Measurements from ENCODE around the gene CELF1. TPM values are rescaled to one million over a fixed set of nuclear protein-coding genes. Genes with fewer than 3 reads are reported as not detected.
A peak's percentile ranks its signal among the peaks of the same experiment; 100 is the strongest.

The CELF1 gene
- total and polyA plus RNA-seq, 2 donors (not counting 1 experiment from before 2014, with no cell fraction given), result 52.0 to 153 TPM

DNA sequence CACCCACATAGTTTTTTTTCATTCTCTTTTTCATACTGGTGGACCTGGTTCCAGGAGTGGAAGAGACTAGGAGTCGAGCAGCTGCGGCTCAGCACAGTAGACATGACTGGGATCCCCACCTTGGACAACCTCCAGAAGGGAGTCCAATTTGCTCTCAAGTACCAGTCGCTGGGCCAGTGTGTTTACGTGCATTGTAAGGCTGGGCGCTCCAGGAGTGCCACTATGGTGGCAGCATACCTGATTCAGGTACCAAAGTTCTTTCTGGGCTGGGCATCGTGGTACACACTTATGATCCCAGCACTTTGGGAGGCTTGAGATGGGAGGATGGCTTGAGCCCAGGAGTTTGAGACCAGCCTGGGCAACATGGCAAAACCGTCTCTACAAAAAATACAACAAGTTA, 16.7 kb upstream of the CELF1 start:
- Histone ChIP-seq H3K36me3 (replicated peaks in 1 of 2; ENCODE audit: control extremely low read depth in 1 of 2, control insufficient read depth in 1 of 2, extremely low read depth in 1 of 2, insufficient read depth in 2 of 2, low read length in 1 of 2) (peaks cover 0 to 47% of the 10 kb centered on the region in 2 experiments), H3K9me3 (ENCODE audit: control extremely low read depth in 1 of 3, control insufficient read depth in 2 of 3, insufficient read depth in 1 of 3, low read length in 2 of 3) (no peaks in the 10 kb centered on the region), H3K4me3 (ENCODE audit: control extremely low read depth in 1 of 5, extremely low read depth in 1 of 5, insufficient read depth in 1 of 5, low read depth in 2 of 5, low read length in 4 of 5) (no peak overlapping the region), H3K4me1 (ENCODE audit: control insufficient read depth in 2 of 2, insufficient read depth in 2 of 2, low read length in 2 of 2) (peaks cover 8 to 14% of the 10 kb centered on the region in 2 donors), H3K4me2 (replicated peaks; ENCODE audit: low read depth, low read length, poor library complexity, severe bottlenecking) (no peak overlapping the region), H2AFZ (ENCODE audit: insufficient read depth, low read depth, low read length, poor library complexity, severe bottlenecking) (no peak overlapping the region), H3K27me3 (replicated peaks in 1 of 4; ENCODE audit: control extremely low read depth in 1 of 4, control insufficient read depth in 3 of 4, insufficient read depth in 4 of 4, low read length in 3 of 4) (no peaks in the 10 kb centered on the region), H3K79me2 (ENCODE audit: control insufficient read depth, insufficient read depth, low read length) (peaks cover 60% of the 10 kb centered on the region), H3K27ac (ENCODE audit: low read length in 2 of 2) (no peak overlapping the region), H4K20me1 (ENCODE audit: control insufficient read depth, insufficient read depth, low read length, poor library complexity, severe bottlenecking) (no peaks in the 10 kb centered on the region), H3K9ac (ENCODE audit: low read length) (no peak overlapping the region)
- no peak for DNase-seq
- Mint-ChIP-seq H3K4me1 (peaks cover 18% of the 10 kb centered on the region), H3K9me3 (ENCODE audit: insufficient read depth) (no peaks in the 10 kb centered on the region), H3K4me3 (no peak overlapping the region), H3K27me3 (no peaks in the 10 kb centered on the region), H3K27ac (no peak overlapping the region)
- POLR2A ChIA-PET, result interaction anchor here (0.6 to 1.3 kb wide), 2 partner anchors 9 to 56 kb away, joined by 3 to 6 read pairs; partner anchors contain the start of genes KBTBD4 and NDUFS3
- intact Hi-C loops (cut with micrococcal nuclease), result no loop called here
- TF ChIP-seq, protein P1, sequence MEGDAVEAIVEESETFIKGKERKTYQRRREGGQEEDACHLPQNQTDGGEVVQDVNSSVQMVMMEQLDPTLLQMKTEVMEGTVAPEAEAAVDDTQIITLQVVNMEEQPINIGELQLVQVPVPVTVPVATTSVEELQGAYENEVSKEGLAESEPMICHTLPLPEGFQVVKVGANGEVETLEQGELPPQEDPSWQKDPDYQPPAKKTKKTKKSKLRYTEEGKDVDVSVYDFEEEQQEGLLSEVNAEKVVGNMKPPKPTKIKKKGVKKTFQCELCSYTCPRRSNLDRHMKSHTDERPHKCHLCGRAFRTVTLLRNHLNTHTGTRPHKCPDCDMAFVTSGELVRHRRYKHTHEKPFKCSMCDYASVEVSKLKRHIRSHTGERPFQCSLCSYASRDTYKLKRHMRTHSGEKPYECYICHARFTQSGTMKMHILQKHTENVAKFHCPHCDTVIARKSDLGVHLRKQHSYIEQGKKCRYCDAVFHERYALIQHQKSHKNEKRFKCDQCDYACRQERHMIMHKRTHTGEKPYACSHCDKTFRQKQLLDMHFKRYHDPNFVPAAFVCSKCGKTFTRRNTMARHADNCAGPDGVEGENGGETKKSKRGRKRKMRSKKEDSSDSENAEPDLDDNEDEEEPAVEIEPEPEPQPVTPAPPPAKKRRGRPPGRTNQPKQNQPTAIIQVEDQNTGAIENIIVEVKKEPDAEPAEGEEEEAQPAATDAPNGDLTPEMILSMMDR (IDR thresholded peaks at IDR 0.05), result no peak
- no peak for TF ChIP-seq EZH2 (IDR thresholded peaks at IDR 0.05; ENCODE audit: borderline replicate concordance, insufficient read depth, low read depth, low read length, poor library complexity, severe bottlenecking)
- WGBS (ENCODE audit: insufficient coverage), result 98% methylated on average over 6 of the region's 7 CpGs
- no peak for ATAC-seq (ENCODE audit: low read depth)
- CTCF ChIA-PET, result no interaction called here

DNA sequence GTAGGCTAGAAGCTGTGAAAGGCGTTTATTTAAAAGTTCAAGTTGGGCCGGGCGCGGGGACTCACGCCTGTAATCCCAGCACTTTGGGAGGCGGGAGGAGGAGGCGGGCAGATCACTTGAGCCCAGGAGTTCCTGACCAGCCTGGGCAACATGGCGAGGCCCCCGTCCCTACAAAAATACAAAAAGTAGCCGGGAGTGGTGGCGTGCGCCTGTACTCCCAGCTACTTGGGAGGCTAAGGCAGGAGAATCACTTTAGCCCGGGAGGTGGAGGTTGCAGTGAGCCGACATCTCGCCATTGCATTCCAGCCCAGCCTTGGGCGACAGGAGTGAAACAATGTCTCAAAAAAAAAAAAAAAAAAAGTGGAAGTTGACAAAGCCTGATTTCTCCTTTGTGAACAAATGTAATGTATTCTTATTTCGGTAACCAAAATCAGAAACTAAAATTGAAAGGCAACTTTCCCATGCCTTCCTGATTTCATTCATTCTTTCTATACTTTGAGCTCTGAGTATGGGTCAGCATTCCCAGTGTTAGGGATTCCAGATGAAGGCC, 13.3 kb upstream of the CELF1 start:
- Histone ChIP-seq H3K9ac (ENCODE audit: low read length) (peak overlapping the region; percentile 97), H3K4me2 (replicated peaks; ENCODE audit: low read depth, low read length, poor library complexity, severe bottlenecking) (peak overlapping the region; percentile 99), H3K27ac (ENCODE audit: low read length in 2 of 2) (peak overlapping the region; percentile 48 to 89), H3K36me3 (replicated peaks in 1 of 2; ENCODE audit: control extremely low read depth in 1 of 2, control insufficient read depth in 1 of 2, extremely low read depth in 1 of 2, insufficient read depth in 2 of 2, low read length in 1 of 2) (peaks cover 0 to 14% of the 10 kb centered on the region in 2 experiments), H4K20me1 (ENCODE audit: control insufficient read depth, insufficient read depth, low read length, poor library complexity, severe bottlenecking) (no peaks in the 10 kb centered on the region), H3K27me3 (replicated peaks in 1 of 4; ENCODE audit: control extremely low read depth in 1 of 4, control insufficient read depth in 3 of 4, insufficient read depth in 4 of 4, low read length in 3 of 4) (no peaks in the 10 kb centered on the region), H3K79me2 (ENCODE audit: control insufficient read depth, insufficient read depth, low read length) (peaks cover 66% of the 10 kb centered on the region), H3K4me3 (ENCODE audit: control extremely low read depth in 1 of 5, extremely low read depth in 1 of 5, insufficient read depth in 1 of 5, low read depth in 2 of 5, low read length in 4 of 5) (peak overlapping the region; percentile 59 to 90 (median 83)), H3K9me3 (ENCODE audit: control extremely low read depth in 1 of 3, control insufficient read depth in 2 of 3, insufficient read depth in 1 of 3, low read length in 2 of 3) (no peaks in the 10 kb centered on the region), H2AFZ (ENCODE audit: insufficient read depth, low read depth, low read length, poor library complexity, severe bottlenecking) (peak overlapping the region; percentile 99), H3K4me1 (ENCODE audit: control insufficient read depth in 2 of 2, insufficient read depth in 2 of 2, low read length in 2 of 2) (peaks cover 8 to 17% of the 10 kb centered on the region in 2 donors)
- DNase-seq, result no peak
- Mint-ChIP-seq H3K27ac (peak overlapping the region; percentile 82), H3K27me3 (no peaks in the 10 kb centered on the region), H3K4me3 (peak overlapping the region; percentile 85), H3K4me1 (peaks cover 20% of the 10 kb centered on the region), H3K9me3 (ENCODE audit: insufficient read depth) (no peaks in the 10 kb centered on the region)
- ChIA-PET CTCF (interaction anchor here (0.7 to 2.5 kb wide), 3 partner anchors 12 to 988 kb away, joined by 3 to 19 read pairs (median 7); partner anchors contain the start of genes CELF1 and KBTBD4), POLR2A (interaction anchor here (0.6 to 1.9 kb wide), 8 partner anchors 10 to 465 kb away, joined by 4 to 18 read pairs (median 5); partner anchors contain the start of genes DDB2, KBTBD4 and NDUFS3)
- ATAC-seq (ENCODE audit: low read depth), result no peak
- 12% methylated on average over 14 of the region's 17 CpGs for WGBS (ENCODE audit: insufficient coverage)
- TF ChIP-seq, protein P1 (IDR thresholded peaks at IDR 0.05), result no peak
- no peak for TF ChIP-seq EZH2 (IDR thresholded peaks at IDR 0.05; ENCODE audit: borderline replicate concordance, insufficient read depth, low read depth, low read length, poor library complexity, severe bottlenecking)
- intact Hi-C loops (cut with micrococcal nuclease), result no loop called here
